A549 (cell line): ENCODE measurements around the gene PARD6G. TPM values are rescaled to one million over a fixed set of nuclear protein-coding genes. Genes with fewer than 3 reads are reported as not detected.
A peak's percentile ranks its signal among the peaks of the same experiment; 100 is the strongest.

Experiments
- ATAC-seq, 2 experiments: fragments of 200-7000 bp in 1 of 2; fragments of >200 bp in 1 of 2; cut with Nextera tagmentation in 1 of 2; cut with Tn5 transposase in 1 of 2; 3 replicates each; pipeline versions ENCODE4 v1.8.0 to v1.9.1; 2018 to 2020; ENCODE audit warnings: mild to moderate bottlenecking in 1 of 2, moderate library complexity in 1 of 2
- CTCF ChIA-PET: fragments of 300-600 bp; sonication (Branson Sonifier 250); formaldehyde crosslinking; extraction: SDS; loops from one replicate; lab custom pipeline; 2021; ENCODE audit warnings: antibody characterized with exemption, inconsistent platforms; lab: Yijun Ruan, JAX
- POLR2A ChIA-PET: fragments of 350-600 bp; formaldehyde crosslinking; extraction: SDS; loops from one replicate; lab custom pipeline; 2021; ENCODE audit warnings: antibody characterized with exemption, inconsistent platforms; lab: Yijun Ruan, JAX
- DNase-seq, 2 experiments: peaks; one replicate each; pipeline versions ENCODE4 v3.0.0 to v3.0.0-alpha.2; 2011 to 2016; ENCODE audit warnings: low read depth in 1 of 2, low spot score in 1 of 2
- FAIRE-seq: peaks from 2 replicates; lab custom pipeline; 2011; peaks lifted over from hg19 to GRCh38; lab: Jason Lieb, UNC
- H3K27ac ChIP-seq, 2 experiments: fragments of >200 bp; sonication (Bioruptor Twin); formaldehyde crosslinking; 3 replicates each; pipeline ENCODE4 v1.5.1; 2016 to 2017
- H3K4me1 ChIP-seq: fragments of >200 bp; sonication (Bioruptor Twin); formaldehyde crosslinking; 3 replicates; pipeline ENCODE4 v1.6.1; 2016
- H3K4me2 ChIP-seq: fragments of >200 bp; sonication (Bioruptor Twin); formaldehyde crosslinking; 3 replicates; pipeline ENCODE4 v1.6.1; 2016
- H3K4me3 ChIP-seq: fragments of >200 bp; sonication (Bioruptor Twin); formaldehyde crosslinking; 3 replicates; pipeline ENCODE4 v1.5.1; 2016
- H3K9me3 ChIP-seq: fragments of >200 bp; sonication (Bioruptor Twin); formaldehyde crosslinking; 3 replicates; pipeline ENCODE4 v1.6.1; 2016
- BCL3 ChIP-seq: fragments of >200 bp; sonication (Bioruptor Twin); formaldehyde crosslinking; IDR thresholded peaks from 3 replicates; pipeline ENCODE4 v1.6.1; 2016
- CBX2 ChIP-seq: fragments of 200-600 bp; sonication (generic); IDR thresholded peaks from 2 replicates; pipeline ENCODE4 v1.6.1; 2016; ENCODE audit warnings: low read depth, mild to moderate bottlenecking, borderline replicate concordance
- CHD4 ChIP-seq: fragments of 200-600 bp; sonication (generic); IDR thresholded peaks from 2 replicates; pipeline ENCODE4 v1.6.1; 2016; ENCODE audit warnings: antibody characterized with exemption, mild to moderate bottlenecking, borderline replicate concordance
- EHF ChIP-seq: fragments of 250-450 bp; sonication (Bioruptor Pico); IDR thresholded peaks from 2 replicates; pipeline ENCODE4 v1.5.0; 2020; ENCODE audit warnings: mild to moderate bottlenecking
- FOSL2 ChIP-seq, 2 experiments: fragments of 450-650 bp in 1 of 2; fragments of >200 bp in 1 of 2; sonication (Bioruptor Twin) in 1 of 2; formaldehyde crosslinking; IDR thresholded peaks; 2 replicates each; pipeline versions ENCODE4 v1.5.0 to v1.6.1; 2016 to 2020; ENCODE audit warnings: mild to moderate bottlenecking in 1 of 2, moderate library complexity in 1 of 2
- FOXS1 ChIP-seq: fragments of 250-450 bp; sonication (Bioruptor Pico); IDR thresholded peaks from 2 replicates; pipeline ENCODE4 v1.5.0; 2020; ENCODE audit warnings: mild to moderate bottlenecking, moderate library complexity
- HDAC2 ChIP-seq: fragments of 200-600 bp; sonication (generic); IDR thresholded peaks from 2 replicates; pipeline ENCODE4 v1.6.1; 2016
- HEYL ChIP-seq: fragments of 250-450 bp; sonication (Bioruptor Pico); IDR thresholded peaks from 2 replicates; pipeline ENCODE4 v1.8.0; 2021; ENCODE audit warnings: mild to moderate bottlenecking, moderate library complexity
- HOXB13 ChIP-seq: fragments of 250-450 bp; sonication (Bioruptor Pico); IDR thresholded peaks from 2 replicates; pipeline ENCODE4 v1.5.0; 2020; ENCODE audit warnings: low read depth, mild to moderate bottlenecking, moderate library complexity
- JUNB ChIP-seq: fragments of >200 bp; sonication (Bioruptor Twin); formaldehyde crosslinking; IDR thresholded peaks from 2 replicates; pipeline ENCODE4 v1.6.1; 2016
- POLR2AphosphoS2 ChIP-seq: conservative IDR thresholded peaks from 2 replicates; pipeline ENCODE4 v1.6.1; 2012; ENCODE audit warnings: low read length, improper control_type of control experiment, inconsistent platforms
- RAD21 ChIP-seq, 2 experiments: fragments of >200 bp in 1 of 2; sonication (Bioruptor Twin) in 1 of 2; formaldehyde crosslinking in 1 of 2; IDR thresholded peaks in 1 of 2; conservative IDR thresholded peaks in 1 of 2; 2 replicates in 1 of 2; 3 replicates in 1 of 2; pipeline ENCODE4 v1.6.1; 2012 to 2018; ENCODE audit warnings: inconsistent platforms in 1 of 2
- ZC3H11A ChIP-seq: fragments of 450-650 bp; IDR thresholded peaks from 2 replicates; pipeline ENCODE4 v1.6.1; 2014; ENCODE audit warnings: antibody characterized with exemption, mild to moderate bottlenecking
- ZFP36 ChIP-seq: fragments of 450-650 bp; IDR thresholded peaks from 2 replicates; pipeline ENCODE4 v1.6.1; 2014; ENCODE audit warnings: borderline replicate concordance; ENCODE audit not compliant: partially characterized antibody
- WGBS: methylation state at CpG from one replicate; pipeline ENCODE4 v1.1.6; 2017; ENCODE audit errors: missing lambda C conversion rate; 5-methylcytosine and 5-hydroxymethylcytosine counted together
- polyA minus RNA-seq: library from RNA; depleted of rRNA, polyadenylated mRNA; stranded (reverse); fragments of >200 nt; gene quantifications from 2 replicates; pipeline ENCODE4 v1.2.3, GENCODE V29; 2011; rRNA and poly(A)+ RNA removed
- polyA plus RNA-seq, 4 experiments: library from polyadenylated mRNA; depleted of rRNA in 3 of 4; stranded (reverse); fragments of >200 nt; fragmentation: RNase III in 1 of 4; extraction: RNeasy Plus Mini Kit Qiagen cat#74134 plus additional on column Dnase treatment in 1 of 4; gene quantifications; 2 replicates in 3 of 4; 3 replicates in 1 of 4; pipeline ENCODE4 v1.2.3, GENCODE V29; 2011 to 2017
- TF ChIP-seq, protein P1 (sequence below): fragments of >200 bp; sonication (Bioruptor Twin); formaldehyde crosslinking; IDR thresholded peaks from 3 replicates; pipeline ENCODE4 v1.5.1; 2016
- TF ChIP-seq, protein P2 (sequence below): fragments of 450-650 bp; IDR thresholded peaks from 2 replicates; pipeline ENCODE4 v1.6.1; 2014; ENCODE audit warnings: antibody characterized with exemption
- TF ChIP-seq, protein P3 (sequence below): fragments of >200 bp; sonication (Bioruptor Twin); formaldehyde crosslinking; IDR thresholded peaks from 2 replicates; pipeline ENCODE4 v1.6.1; 2016
- TF ChIP-seq, protein P4 (sequence below): fragments of 250-450 bp; sonication (Bioruptor Pico); IDR thresholded peaks from 2 replicates; pipeline ENCODE4 v1.5.0; 2021; ENCODE audit warnings: mild to moderate bottlenecking, moderate library complexity, borderline replicate concordance

The PARD6G gene, protein sequence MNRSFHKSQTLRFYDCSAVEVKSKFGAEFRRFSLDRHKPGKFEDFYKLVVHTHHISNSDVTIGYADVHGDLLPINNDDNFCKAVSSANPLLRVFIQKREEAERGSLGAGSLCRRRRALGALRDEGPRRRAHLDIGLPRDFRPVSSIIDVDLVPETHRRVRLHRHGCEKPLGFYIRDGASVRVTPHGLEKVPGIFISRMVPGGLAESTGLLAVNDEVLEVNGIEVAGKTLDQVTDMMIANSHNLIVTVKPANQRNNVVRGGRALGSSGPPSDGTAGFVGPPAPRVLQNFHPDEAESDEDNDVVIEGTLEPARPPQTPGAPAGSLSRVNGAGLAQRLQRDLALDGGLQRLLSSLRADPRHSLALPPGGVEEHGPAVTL
- polyA plus RNA-seq (2011; rRNA removed): 1.6 TPM in 2 replicates
- polyA plus RNA-seq (2012; cell fraction: cytosol; rRNA removed): 2.2 and 2.6 TPM in 2 replicates
- 1.4 and 1.8 TPM in 2 replicates for polyA plus RNA-seq (2012; cell fraction: nucleus; rRNA removed)
- polyA plus RNA-seq (2017; fragmentation: RNase III; extraction: RNeasy Plus Mini Kit Qiagen cat#74134 plus additional on column Dnase treatment): 2.0 to 2.5 TPM (median 2.3 TPM) in 3 replicates
- 1.2 TPM in 2 replicates for polyA minus RNA-seq

DNA sequence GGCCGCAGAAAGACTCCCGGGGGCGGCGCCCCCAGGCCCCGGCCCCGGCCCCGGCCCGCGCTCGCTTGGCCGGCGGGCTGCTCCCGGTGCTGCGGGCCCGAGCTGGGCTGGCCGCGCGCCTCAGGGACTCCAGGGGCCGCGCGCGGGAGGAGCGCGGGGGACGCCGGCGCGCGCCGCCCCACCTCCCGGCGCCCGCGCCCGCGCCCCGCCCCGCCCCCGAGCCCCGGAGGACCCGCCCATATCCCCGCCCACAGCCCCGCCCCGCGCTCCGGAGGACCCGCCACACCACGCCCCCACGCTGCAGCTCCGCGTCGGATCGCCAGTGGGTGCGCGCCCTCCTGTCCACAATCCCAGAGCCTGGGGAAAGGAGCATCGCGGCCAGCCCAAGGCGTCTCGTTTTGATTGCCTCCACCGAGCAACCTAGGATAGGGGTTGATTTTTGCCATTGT lies at the start of gene PARD6G:
Gene PARD6G (minus strand): TSS at position 122 of the 449 bp plus-strand sequence. CDS start 166 bp downstream, outside the sequence.
- WGBS: no CpG with 5 or more reads among the region's 60 CpGs

More for the DNA sequence above, at the start of gene PARD6G:
- no peak for FAIRE-seq
- TF ChIP-seq JUNB (no peak), FOSL2 (IDR thresholded peaks at IDR 0.05) (no peak), FOSL2 (CRISPR knock-in tag; IDR thresholded peaks at IDR 0.05) (no peak), CBX2 (no peak), HEYL (no peak), BCL3 (no peak), HDAC2 (no peak), ZC3H11A (no peak), POLR2AphosphoS2 (no peak), RAD21 (conservative IDR thresholded peaks at IDR 0.05 in 1 of 2, IDR thresholded peaks at IDR 0.05 in 1 of 2) (no peak), CHD4 (no peak), HOXB13 (CRISPR knock-in tag) (no peak), EHF (CRISPR knock-in tag) (no peak), ZFP36 (no peak), FOXS1 (CRISPR knock-in tag) (no peak)
- TF ChIP-seq, protein P1, sequence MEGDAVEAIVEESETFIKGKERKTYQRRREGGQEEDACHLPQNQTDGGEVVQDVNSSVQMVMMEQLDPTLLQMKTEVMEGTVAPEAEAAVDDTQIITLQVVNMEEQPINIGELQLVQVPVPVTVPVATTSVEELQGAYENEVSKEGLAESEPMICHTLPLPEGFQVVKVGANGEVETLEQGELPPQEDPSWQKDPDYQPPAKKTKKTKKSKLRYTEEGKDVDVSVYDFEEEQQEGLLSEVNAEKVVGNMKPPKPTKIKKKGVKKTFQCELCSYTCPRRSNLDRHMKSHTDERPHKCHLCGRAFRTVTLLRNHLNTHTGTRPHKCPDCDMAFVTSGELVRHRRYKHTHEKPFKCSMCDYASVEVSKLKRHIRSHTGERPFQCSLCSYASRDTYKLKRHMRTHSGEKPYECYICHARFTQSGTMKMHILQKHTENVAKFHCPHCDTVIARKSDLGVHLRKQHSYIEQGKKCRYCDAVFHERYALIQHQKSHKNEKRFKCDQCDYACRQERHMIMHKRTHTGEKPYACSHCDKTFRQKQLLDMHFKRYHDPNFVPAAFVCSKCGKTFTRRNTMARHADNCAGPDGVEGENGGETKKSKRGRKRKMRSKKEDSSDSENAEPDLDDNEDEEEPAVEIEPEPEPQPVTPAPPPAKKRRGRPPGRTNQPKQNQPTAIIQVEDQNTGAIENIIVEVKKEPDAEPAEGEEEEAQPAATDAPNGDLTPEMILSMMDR: no peak
- TF ChIP-seq, protein P2, sequence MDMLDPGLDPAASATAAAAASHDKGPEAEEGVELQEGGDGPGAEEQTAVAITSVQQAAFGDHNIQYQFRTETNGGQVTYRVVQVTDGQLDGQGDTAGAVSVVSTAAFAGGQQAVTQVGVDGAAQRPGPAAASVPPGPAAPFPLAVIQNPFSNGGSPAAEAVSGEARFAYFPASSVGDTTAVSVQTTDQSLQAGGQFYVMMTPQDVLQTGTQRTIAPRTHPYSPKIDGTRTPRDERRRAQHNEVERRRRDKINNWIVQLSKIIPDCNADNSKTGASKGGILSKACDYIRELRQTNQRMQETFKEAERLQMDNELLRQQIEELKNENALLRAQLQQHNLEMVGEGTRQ: no peak
- TF ChIP-seq, protein P3, sequence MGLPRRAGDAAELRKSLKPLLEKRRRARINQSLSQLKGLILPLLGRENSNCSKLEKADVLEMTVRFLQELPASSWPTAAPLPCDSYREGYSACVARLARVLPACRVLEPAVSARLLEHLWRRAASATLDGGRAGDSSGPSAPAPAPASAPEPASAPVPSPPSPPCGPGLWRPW: no peak
- TF ChIP-seq, protein P4, sequence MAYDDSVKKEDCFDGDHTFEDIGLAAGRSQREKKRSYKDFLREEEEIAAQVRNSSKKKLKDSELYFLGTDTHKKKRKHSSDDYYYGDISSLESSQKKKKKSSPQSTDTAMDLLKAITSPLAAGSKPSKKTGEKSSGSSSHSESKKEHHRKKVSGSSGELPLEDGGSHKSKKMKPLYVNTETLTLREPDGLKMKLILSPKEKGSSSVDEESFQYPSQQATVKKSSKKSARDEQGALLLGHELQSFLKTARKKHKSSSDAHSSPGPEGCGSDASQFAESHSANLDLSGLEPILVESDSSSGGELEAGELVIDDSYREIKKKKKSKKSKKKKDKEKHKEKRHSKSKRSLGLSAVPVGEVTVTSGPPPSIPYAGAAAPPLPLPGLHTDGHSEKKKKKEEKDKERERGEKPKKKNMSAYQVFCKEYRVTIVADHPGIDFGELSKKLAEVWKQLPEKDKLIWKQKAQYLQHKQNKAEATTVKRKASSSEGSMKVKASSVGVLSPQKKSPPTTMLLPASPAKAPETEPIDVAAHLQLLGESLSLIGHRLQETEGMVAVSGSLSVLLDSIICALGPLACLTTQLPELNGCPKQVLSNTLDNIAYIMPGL: no peak
- TF ChIP-seq, all 56 proteins: peak for 0
- peak within 1 kb of the TSS; percentile 96 for H3K4me2 ChIP-seq
- H3K9me3 ChIP-seq: no peaks in the 10 kb centered on the region
- DNase-seq (peak; percentile 45 to 54), ATAC-seq (peak; percentile 87 to 88)
- ChIA-PET POLR2A (no interaction called here), CTCF (interaction anchor here (0.7 to 3.6 kb wide), 4 partner anchors 9 to 46 kb away, joined by 3 to 15 read pairs (median 3); no protein-coding TSS in a partner anchor)
- peak within 1 kb of the TSS; percentile 69 to 88; a peak in 5 of 6 replicates for H3K27ac ChIP-seq
- peak within 1 kb of the TSS; percentile 88 for H3K4me3 ChIP-seq
- no peaks in the 10 kb centered on the region for H3K4me1 ChIP-seq
